Activated CD8-positive, alpha-beta T cell treated with anti-CD3 and anti-CD28 coated beads, Interleukin-2, amount 10 ng/mL, durations not matched to agents 7 days and 5 days (primary cell): Measurements from ENCODE around the gene PTGER1. TPM values are rescaled to one million over a fixed set of nuclear protein-coding genes. Genes with fewer than 3 reads are reported as not detected.

Experiments used
- ATAC-seq: fragments of 150-1000 bp; cut with Tn5 transposase; one replicate; pipeline ENCODE4 v1.10.0; 2021; ENCODE audit warnings: moderate library complexity
- CTCF ChIA-PET: fragments of 350-600 bp; sonication (Branson Sonifier 250); formaldehyde crosslinking; loops from one replicate; lab custom pipeline; 2021; ENCODE audit warnings: antibody characterized with exemption; lab: Charles Lee
- POLR2A ChIA-PET: fragments of 350-600 bp; sonication (Branson Sonifier 250); formaldehyde crosslinking; loops from one replicate; lab custom pipeline; 2021; ENCODE audit warnings: antibody characterized with exemption; lab: Charles Lee
- DNase-seq: peaks from one replicate; pipeline ENCODE4 v3.0.0-alpha.2; 2020
- H3K27ac Mint-ChIP-seq: one replicate; pipeline ENCODE4 v1.8.0; 2021; ENCODE audit warnings: mild to moderate bottlenecking, mixed read lengths
- H3K27me3 Mint-ChIP-seq: one replicate; pipeline ENCODE4 v1.8.0; 2021; ENCODE audit warnings: low read depth, mixed read lengths
- H3K36me3 Mint-ChIP-seq: one replicate; pipeline ENCODE4 v1.8.0; 2021; ENCODE audit warnings: low read depth, mixed read lengths
- H3K4me1 Mint-ChIP-seq: one replicate; pipeline ENCODE4 v1.8.0; 2021; ENCODE audit warnings: low read depth, mixed read lengths
- H3K4me3 Mint-ChIP-seq: one replicate; pipeline ENCODE4 v1.8.0; 2021; ENCODE audit warnings: mild to moderate bottlenecking, mixed read lengths
- H3K9me3 Mint-ChIP-seq: one replicate; pipeline ENCODE4 v1.8.0; 2022; ENCODE audit warnings: mixed read lengths; ENCODE audit not compliant: insufficient read depth
- total RNA-seq, 2 experiments: library from RNA; stranded (reverse); gene quantifications; one replicate each; pipeline ENCODE4 v1.2.3, GENCODE V29; 2021

The PTGER1 gene
- total RNA-seq, 2 experiments from 2014 or later: 0.32 to 0.44 TPM

DNA sequence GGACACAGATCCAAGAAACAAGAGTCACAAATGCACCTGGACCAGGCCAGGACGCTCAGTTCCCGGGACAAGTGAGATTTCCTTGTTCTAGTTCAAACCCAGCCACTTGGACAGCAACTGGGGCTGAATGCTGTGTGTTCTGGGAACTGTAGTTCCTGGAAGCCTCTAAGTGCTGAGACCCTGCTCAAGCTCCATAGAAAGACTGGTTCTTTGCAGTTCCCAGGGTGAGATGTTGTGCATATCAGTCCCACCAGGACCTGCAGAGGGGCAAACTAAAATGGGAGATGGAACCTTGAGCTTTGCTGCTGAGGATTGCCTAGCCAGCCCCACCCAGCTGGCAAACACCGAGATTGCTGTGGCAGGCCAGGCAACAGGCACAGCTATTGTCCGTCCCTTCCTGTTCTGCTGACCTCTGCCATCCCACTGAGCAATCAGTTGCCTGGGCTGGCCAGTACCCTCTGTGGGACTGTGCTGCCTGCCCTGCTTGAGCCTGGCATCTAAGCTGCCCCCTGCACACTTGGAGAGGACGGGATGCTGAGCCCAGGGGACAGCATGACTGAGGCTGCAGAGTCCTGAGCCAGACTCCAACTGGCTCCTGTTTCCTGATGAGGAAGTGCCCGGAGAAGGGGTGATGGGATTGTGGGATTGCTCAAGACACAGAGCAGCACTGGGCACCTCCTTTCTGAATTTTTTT is 22.2 kb upstream of the PTGER1 start:
- ATAC-seq (no peak), DNase-seq (no peak)
- Mint-ChIP-seq H3K4me1 (peaks cover 35% of the 10 kb centered on the region), H3K27ac (no peak overlapping the region), H3K9me3 (no peaks in the 10 kb centered on the region), H3K4me3 (peak overlapping the region; percentile 64), H3K27me3 (peaks cover 2% of the 10 kb centered on the region), H3K36me3 (peaks cover 7% of the 10 kb centered on the region)
- ChIA-PET CTCF (interaction anchor here (1.2 to 4.4 kb wide), 4 partner anchors 9 to 59 kb away, joined by 3 to 47 read pairs (median 16); no protein-coding TSS in a partner anchor), POLR2A (interaction anchor here (0.8 to 1.7 kb wide), 4 partner anchors 9 to 92 kb away, joined by 4 to 11 read pairs (median 4); partner anchors contain the start of gene DNAJB1)

DNA sequence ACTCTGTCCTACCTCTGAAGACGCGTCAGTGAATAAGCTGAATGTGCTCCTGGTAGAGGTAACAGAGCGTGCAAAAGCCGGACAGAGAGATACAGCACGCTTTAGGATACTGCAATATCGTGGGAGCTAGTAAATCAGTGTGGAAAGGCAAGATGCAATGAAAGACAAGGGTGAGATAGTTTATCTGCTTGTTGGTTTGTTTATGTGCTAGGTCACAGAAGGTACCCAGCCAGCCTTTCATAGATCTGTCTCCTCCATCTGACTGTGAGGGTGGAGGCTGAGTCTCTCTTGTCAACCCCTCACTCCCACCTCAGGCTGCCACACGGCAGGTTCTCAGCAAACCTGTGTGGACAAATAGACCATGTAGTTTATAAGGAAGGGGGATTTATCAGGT is 21.7 kb upstream of the PTGER1 start:
- no peak for DNase-seq
- CTCF ChIA-PET: interaction anchor here (0.6 to 4.4 kb wide), 6 partner anchors 9 to 190 kb away, joined by 3 to 47 read pairs (median 4); no protein-coding TSS in a partner anchor
- Mint-ChIP-seq H3K4me3 (peak overlapping the region; percentile 64), H3K9me3 (no peaks in the 10 kb centered on the region), H3K27ac (peak overlapping the region; percentile 50), H3K36me3 (peaks cover 7% of the 10 kb centered on the region), H3K27me3 (peaks cover 2% of the 10 kb centered on the region), H3K4me1 (peaks cover 35% of the 10 kb centered on the region)
- POLR2A ChIA-PET: interaction anchor here (0.8 to 2.1 kb wide), 4 partner anchors 10 to 91 kb away, joined by 4 to 13 read pairs (median 8); partner anchors contain the start of gene DNAJB1
- no peak for ATAC-seq

DNA sequence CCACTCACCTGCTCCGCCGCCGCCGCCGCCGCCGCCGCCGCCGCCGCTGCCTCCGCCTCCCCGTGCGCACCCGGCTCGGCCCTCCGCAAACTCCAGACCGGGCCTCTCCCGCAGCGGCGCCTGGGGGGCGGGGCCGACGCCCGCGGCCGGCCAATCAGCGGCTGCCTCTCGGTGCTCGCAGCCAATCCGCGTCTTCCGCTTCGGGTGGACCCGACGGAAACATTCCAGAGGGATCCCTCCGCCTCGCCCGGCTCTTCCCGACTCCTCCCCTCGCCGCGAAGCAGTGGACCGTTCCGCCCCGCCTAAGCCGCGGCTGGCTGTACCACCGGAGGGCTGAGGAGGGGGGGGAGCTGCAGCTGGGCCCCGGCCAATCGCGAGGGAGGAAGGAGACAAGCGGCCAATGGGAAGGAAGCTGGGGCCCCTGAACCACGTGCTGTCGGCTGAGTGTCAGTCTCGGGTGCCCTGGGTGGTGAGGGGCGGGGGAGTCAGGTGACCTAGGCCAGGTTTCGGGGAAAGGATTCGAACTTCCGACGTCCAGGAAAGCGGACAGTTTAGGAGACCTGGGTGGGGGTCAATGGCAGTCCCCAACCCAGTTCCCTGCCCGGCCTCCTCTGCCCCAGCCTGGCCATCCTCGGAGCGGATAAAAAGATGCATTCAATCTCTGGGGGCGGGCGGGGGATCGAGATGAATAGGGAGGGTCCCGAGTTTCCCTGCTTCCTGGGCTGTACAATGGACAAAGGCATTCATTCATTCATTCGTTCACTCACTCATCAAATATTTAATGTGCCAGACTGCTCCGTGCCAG is 21.1 kb upstream of the PTGER1 start, which contains the start of gene GIPC1:
Gene GIPC1, minus strand, starts transcription at position 99 of the 805 bp plus-strand sequence. CDS start 13,151 bp downstream, outside the sequence.
- Mint-ChIP-seq H3K27me3 (peaks cover 2% of the 10 kb centered on the region), H3K9me3 (no peaks in the 10 kb centered on the region), H3K4me3 (peak within 1 kb of the TSS; percentile 80), H3K4me1 (peaks cover 35% of the 10 kb centered on the region), H3K36me3 (peaks cover 11% of the 10 kb centered on the region), H3K27ac (peak within 1 kb of the TSS; percentile 78)
- DNase-seq (peak; percentile 81), ATAC-seq (peak; percentile 91)
- CTCF ChIA-PET: interaction anchor here (0.6 to 4.4 kb wide), 9 partner anchors 9 to 191 kb away, joined by 3 to 47 read pairs (median 3); no protein-coding TSS in a partner anchor
- POLR2A ChIA-PET: interaction anchor here (0.5 to 2.1 kb wide), 5 partner anchors 11 to 90 kb away, joined by 4 to 13 read pairs (median 4); partner anchors contain the start of gene DNAJB1

DNA sequence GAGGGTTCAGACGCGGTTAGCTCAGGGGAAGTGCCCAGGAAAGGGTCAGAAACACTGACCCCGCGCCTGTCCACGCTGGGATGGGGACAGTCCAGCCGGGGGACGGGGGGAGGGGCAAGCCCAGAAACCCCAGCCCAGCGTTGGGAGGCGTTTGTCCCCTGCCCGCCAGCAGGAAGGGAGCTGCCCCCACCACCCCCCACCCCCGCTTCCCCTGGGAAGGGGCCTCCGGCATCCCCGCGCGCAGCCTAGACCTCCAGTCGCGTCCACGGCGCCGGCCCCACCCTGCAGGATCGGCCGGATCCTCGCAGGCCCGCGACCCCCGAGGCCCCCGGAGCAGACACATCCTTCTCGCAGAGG is 20.5 kb upstream of the PTGER1 start:
- Mint-ChIP-seq H3K27me3 (peaks cover 2% of the 10 kb centered on the region), H3K9me3 (no peaks in the 10 kb centered on the region), H3K36me3 (peaks cover 11% of the 10 kb centered on the region), H3K4me1 (peaks cover 35% of the 10 kb centered on the region), H3K4me3 (peak overlapping the region; percentile 80), H3K27ac (peak overlapping the region; percentile 78)
- DNase-seq (no peak), ATAC-seq (no peak)
- ChIA-PET CTCF (interaction anchor here (0.7 to 4.4 kb wide), 9 partner anchors 9 to 147 kb away, joined by 3 to 47 read pairs (median 3); no protein-coding TSS in a partner anchor), POLR2A (interaction anchor here (0.5 to 2.1 kb wide), 5 partner anchors 11 to 74 kb away, joined by 3 to 13 read pairs (median 4); partner anchors contain the start of gene DNAJB1)

DNA sequence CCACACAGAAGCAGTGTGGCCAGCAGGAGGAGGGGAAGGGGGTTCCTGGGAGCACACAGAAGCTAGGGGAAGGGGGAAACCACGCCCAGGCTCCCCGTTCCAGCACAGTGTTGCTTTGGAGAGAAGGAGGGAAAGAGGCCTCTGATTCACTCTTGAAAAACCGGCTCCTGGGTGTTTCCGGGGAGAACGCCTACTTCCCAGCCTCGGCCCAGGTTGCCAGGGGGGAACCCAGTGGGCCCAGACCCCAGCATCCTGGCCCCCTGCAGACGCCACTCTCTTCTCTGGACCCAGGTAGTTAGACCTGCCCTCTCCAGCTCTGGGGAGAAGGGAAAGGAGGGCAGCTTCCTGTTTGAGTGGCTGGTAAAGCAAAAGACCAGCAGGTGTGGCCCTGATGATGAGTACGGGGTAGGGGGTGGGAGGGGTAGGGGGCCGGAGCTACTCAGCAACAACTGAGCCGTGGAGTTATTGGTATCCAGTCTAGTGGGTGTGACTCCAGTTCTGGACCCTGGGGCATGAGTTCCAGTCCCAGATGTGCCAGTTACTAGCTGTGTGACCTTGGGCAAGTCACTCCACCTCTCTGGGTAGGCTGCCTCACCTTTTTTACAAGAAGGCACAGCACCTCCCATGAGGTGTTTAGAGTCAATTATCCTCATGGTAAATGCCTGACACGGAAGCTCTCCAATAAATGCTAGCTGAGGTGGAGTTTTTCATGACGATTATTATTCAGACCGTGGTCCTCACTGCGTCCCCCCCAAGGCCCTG is 19.9 kb upstream of the PTGER1 start:
- Mint-ChIP-seq H3K36me3 (peaks cover 11% of the 10 kb centered on the region), H3K4me3 (peak overlapping the region; percentile 80), H3K4me1 (peaks cover 35% of the 10 kb centered on the region), H3K9me3 (no peaks in the 10 kb centered on the region), H3K27ac (peak overlapping the region; percentile 78), H3K27me3 (peaks cover 2% of the 10 kb centered on the region)
- CTCF ChIA-PET: interaction anchor here (0.7 to 4.4 kb wide), 8 partner anchors 8 to 147 kb away, joined by 3 to 47 read pairs (median 3); no protein-coding TSS in a partner anchor
- DNase-seq (no peak), ATAC-seq (peak; percentile 16)
- POLR2A ChIA-PET: interaction anchor here (0.8 to 2.1 kb wide), 4 partner anchors 12 to 23 kb away, joined by 3 to 13 read pairs (median 4); partner anchors contain the start of gene DNAJB1

DNA sequence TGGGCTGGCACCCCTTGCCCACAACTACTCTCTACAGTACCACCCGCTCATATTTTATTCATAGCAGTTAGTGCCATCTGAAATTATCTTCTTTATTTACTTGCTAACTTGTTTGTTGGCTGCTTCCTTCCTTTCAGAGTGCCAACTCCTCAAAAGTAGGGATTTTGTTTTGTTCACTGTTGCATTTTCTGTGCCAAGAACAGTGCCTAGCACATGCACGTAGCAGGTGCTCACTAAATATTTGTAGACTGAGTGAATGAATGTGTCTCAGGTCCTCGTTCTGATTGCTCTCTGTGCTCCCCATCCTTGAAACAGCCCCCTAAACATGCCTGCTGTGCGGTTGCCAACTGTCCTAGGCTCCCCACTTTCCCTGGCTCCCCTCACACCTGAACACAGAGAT is 19.3 kb upstream of the PTGER1 start:
- POLR2A ChIA-PET: interaction anchor here (1.2 kb wide), 1 partner anchor 24 kb away, joined by 5 read pairs; the partner anchor contains the start of gene DNAJB1
- peak overlapping the region; percentile 22 for H3K27ac Mint-ChIP-seq
- no peaks in the 10 kb centered on the region for H3K9me3 Mint-ChIP-seq
- peaks cover 2% of the 10 kb centered on the region for H3K27me3 Mint-ChIP-seq
- H3K4me3 Mint-ChIP-seq: peak overlapping the region; percentile 80
- DNase-seq (no peak), ATAC-seq (no peak)
- CTCF ChIA-PET: interaction anchor here (1.2 to 2.0 kb wide), 2 partner anchors 11 to 57 kb away, joined by 3 to 8 read pairs; no protein-coding TSS in a partner anchor
- H3K4me1 Mint-ChIP-seq: peaks cover 35% of the 10 kb centered on the region
- peaks cover 16% of the 10 kb centered on the region for H3K36me3 Mint-ChIP-seq

DNA sequence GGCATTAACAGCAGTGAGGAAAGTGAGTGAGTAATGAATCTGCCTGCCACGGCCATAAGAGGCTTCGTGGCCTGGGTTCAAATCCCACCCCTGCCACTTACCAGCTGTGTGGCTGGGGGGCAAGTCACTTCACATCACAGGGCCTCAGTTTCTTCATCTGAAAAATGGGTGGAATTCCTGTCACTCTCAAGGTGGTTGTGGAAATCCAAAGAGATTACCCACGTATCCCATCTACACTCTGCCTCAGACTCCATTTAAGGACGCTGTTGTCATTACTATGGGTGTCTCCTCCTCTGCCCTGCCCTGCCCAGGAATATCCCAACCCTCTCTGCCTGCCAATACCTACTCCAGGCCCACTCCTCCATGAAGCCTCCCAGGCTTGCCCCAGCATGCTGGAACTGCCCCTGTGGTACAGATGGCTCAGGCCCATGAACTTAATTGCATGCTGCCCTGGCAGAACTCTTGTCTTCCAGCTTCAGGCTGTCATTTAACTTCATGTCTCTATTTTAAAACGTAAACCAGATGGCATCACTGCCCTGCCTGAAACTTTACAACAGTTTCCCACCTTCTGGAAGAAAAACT is 17.7 kb upstream of the PTGER1 start:
- Mint-ChIP-seq H3K27ac (no peak overlapping the region), H3K27me3 (peaks cover 2% of the 10 kb centered on the region), H3K36me3 (peaks cover 19% of the 10 kb centered on the region), H3K4me3 (no peak overlapping the region), H3K9me3 (no peaks in the 10 kb centered on the region), H3K4me1 (peaks cover 35% of the 10 kb centered on the region)
- CTCF ChIA-PET: interaction anchor here (1.0 kb wide), 1 partner anchor 12 kb away, joined by 3 read pairs; no protein-coding TSS in a partner anchor
- ATAC-seq: no peak
- POLR2A ChIA-PET: interaction anchor here (0.6 to 1.2 kb wide), 2 partner anchors 35 to 190 kb away, joined by 3 to 4 read pairs; no protein-coding TSS in a partner anchor
- no peak for DNase-seq

DNA sequence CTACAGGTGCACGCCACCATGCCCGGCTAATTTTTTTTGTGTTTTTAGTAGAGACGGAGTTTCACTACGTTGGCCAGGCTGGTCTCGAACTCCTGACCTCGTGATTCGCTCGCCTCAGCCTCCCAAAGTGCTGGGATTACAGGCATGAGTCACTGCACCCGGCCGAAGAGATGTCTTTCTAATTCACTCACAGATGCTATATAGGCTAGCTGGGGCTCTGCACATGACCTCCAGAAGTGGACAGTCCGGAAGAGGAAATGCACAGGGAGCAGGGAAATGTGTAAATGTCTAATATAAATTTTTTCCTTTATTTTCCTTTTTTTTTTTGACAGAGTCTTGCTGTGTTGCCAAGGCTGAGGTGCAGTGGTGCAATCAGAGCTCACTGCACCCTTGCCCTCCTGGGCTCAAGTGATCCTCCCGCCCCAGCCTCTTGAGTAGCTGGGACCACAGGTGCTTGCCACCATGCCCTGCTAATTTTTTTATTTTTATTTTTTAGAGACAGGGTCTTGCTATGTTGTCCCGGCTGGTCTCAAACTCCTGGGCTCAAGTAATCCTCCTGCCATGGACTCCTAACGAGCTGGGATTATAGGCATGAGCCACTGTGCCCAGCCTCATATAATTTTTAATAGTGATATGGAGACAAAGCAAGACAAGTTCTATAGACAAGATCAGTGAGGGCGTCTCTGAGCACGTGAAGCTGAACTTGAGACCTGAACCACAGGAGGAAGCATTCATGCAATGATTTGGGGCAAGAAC is 12.4 kb upstream of the PTGER1 start:
- ChIA-PET CTCF (interaction anchor here (1.1 to 3.2 kb wide), 6 partner anchors 7 to 351 kb away, joined by 3 to 13 read pairs (median 4); partner anchors contain the start of genes ASF1B and PTGER1), POLR2A (interaction anchor here (0.7 kb wide), 1 partner anchor 64 kb away, joined by 4 read pairs; no protein-coding TSS in a partner anchor)
- Mint-ChIP-seq H3K27me3 (no peaks in the 10 kb centered on the region), H3K4me1 (peaks cover 11% of the 10 kb centered on the region), H3K4me3 (no peak overlapping the region), H3K27ac (no peak overlapping the region), H3K36me3 (peaks cover 15% of the 10 kb centered on the region), H3K9me3 (no peaks in the 10 kb centered on the region)
- DNase-seq (no peak), ATAC-seq (no peak)

DNA sequence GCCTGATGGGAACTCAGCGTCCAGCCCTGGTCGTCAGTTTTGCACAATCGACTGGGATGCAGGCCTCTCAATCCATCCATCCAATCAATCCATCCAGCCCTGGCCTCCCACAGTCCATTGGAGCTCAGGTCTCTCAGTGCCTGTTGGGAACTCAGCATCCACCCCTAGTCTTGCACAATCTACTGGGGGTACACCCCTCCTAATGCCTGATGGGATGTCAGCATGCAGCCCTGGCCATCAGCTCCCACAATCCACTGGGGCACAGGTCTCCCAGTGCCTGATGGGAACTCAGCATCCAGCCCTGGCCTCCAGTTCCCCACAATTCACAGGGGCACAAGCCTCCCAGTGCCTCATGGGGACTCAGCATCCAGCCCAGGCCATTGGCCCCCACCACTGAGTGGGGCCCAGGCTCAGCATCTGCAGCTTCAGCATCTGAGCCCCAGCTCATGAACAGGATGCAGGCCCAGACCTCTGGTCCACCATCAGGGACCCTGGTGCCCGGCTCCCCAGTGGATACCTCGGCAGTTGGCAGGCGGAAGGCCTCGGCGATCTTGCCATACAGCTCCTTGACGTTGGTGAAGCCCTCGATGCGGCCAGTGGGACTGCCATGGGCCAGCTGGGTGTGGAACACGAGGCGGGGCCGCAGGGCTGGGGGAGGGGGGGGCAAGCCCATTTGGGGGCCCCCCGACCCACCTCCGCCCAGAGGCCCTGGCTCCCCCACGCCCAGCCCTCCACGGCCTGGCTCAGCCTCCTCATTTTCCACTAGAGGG is 7.2 kb upstream of the PTGER1 start:
- ChIA-PET CTCF (interaction anchor here (1.2 to 6.3 kb wide), 4 partner anchors 10 to 51 kb away, joined by 4 to 30 read pairs (median 18); partner anchors contain the start of gene PKN1), POLR2A (interaction anchor here (0.6 to 1.0 kb wide), 2 partner anchors 71 to 100 kb away, joined by 3 read pairs; no protein-coding TSS in a partner anchor)
- DNase-seq: no peak
- no peak for ATAC-seq
- H3K4me1 Mint-ChIP-seq: peaks cover 11% of the 10 kb centered on the region
- H3K4me3 Mint-ChIP-seq: no peak overlapping the region
- H3K9me3 Mint-ChIP-seq: no peaks in the 10 kb centered on the region
- H3K36me3 Mint-ChIP-seq: peaks cover 2% of the 10 kb centered on the region
- H3K27me3 Mint-ChIP-seq: no peaks in the 10 kb centered on the region
- no peak overlapping the region for H3K27ac Mint-ChIP-seq
